HG02852 (cell line): ENCODE results near the gene TXNDC12.

ENCODE experiments used
- ATAC-seq: cut with Tn5 transposase; IDR thresholded peaks from one replicate; pipeline ENCODE4 v1.9.1; 2021; ENCODE audit warnings: mild to moderate bottlenecking, moderate library complexity; ENCODE audit not compliant: unreplicated experiment

Gene TXNDC12

DNA sequence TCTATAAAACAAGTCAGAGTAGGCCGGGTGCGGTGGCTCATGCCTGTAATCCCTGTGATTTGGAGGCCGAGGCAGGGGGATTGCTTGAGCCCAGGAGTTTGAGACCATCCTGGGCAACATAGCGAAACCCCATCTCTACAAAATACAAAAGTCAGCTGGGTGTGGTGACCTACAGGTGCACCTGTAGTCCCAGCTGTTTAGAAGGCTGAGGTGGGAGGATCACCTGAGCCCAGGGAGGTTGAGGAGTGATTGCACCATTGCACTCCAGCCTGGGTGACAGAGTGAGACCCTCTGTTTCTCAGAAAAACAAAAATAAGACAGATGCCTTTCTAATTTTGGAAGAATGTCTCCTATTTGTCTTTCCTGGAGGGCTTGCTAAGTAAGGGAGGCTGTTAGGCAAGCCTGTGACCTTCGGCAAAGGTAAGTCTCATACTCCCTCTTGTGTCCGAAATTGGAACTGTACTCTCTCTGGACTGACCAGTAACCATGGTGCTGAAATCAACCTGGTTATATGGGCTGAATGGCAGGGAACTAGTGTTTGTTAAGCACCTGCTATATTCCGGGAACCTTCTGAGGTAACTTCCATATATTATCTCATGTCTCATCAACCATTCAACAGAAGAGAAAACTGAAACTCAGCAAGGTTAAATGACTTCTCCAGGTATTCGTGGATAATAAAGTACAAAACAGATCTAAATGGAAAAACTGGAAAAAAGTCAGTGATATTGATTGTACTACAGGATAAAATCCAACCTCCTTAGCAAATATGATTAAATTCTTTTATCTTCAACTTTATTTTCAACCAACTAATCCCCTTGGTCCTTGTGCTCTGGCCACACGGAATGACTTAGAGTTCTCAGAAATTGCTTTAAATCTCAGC is 52.7 kb downstream of the TXNDC12 start:
- peak; percentile 67 for ATAC-seq

DNA sequence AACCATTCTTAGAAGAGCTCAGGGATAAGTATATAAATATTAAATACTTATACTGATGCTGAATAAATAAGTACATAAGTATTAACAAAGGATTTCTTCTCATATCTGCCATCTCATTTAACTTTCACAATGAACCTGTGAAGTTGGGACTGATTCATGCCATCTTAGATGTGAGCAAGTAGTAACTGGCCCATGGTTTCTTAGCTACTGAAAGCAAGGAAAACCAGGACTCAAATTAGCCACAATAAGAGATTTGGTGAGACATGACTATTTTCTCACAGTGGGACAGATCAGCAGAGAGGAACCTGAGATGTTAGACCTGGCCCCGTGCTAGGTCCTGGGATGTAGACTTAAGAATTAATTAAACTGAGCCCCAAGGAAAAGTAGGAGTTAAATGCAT is 56.3 kb downstream of the TXNDC12 start:
- ATAC-seq, result no peak

GRCh38 chr1:51997974-51998382 is 57.0 kb downstream of the TXNDC12 start:
- no peak for ATAC-seq

DNA sequence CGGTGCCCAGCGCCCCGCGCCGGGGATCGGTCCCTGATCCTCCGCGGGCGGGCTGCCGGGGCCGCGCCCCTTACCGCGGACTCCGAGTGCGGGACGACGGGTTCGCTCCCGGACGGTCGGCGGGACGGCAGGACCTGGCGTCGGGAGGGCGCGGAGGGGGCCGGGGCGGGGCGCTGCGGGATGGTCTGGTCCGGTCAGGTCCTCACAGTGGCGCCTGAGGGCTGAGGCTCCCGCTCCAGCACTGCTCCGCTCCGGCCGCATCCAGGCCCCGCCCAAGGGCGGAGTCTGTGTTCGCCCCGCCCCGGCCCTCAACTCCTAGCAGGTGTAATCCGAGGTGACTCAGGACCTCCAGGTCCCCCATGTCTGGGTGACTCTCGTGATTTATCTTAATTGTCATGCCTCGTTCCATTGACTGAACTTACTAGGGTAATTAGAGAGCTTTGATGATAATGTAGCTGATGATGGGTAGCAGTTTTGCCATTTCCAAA is 64.5 kb downstream of the TXNDC12 start, which contains the start of gene RAB3B:
RAB3B (minus strand) TSS at position 223 of the 488 bp plus-strand sequence. CDS start 13,583 bp downstream, outside the sequence.
- peak; percentile 81 for ATAC-seq

DNA sequence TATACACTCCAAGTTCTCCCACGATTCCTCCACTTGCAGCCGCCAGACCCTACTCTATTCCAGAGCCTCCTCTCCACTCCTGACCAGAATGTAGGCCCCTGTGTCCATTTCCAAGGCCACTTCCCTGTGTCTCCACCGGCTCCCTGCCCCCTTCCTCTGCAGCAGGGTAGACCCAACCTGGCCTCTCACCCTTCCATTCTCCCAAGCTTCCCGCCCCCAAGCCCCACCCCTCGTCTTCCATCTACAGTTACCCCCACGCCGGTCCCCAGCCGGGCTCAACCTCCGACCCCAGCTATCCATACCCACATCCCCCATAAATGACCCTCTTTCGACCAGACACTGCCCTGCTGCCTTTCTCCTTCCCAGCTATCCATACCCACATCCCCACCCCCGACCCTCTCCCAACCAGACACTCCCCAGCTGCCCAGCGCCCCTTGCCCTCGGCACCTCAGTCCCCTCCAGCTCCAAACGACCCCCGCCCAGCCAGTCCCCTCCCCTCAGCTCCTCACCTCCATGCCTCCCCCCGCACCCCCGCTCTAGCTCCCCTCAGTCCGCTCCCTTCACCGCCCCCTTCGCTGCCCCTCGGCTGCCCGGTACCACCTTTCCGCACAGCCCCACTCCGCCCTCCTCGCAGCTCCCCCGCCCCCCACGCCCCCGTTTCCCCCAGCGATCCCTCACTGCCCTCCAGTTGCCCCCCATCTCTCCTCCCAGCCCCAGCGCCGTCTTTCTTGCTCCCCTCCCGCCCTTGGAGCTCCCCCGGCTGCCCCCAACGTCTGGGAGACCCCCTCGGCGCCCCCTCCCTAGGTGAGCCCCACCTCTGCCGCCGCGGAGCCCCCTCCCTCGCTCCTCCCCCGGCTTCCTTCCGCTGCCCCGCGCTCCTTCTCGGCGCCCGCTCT is 65.2 kb downstream of the TXNDC12 start:
- no peak for ATAC-seq

- no peak for ATAC-seq
Measured at GRCh38 chr1:51988254-51988653, 66.7 kb downstream of the TXNDC12 start.

DNA sequence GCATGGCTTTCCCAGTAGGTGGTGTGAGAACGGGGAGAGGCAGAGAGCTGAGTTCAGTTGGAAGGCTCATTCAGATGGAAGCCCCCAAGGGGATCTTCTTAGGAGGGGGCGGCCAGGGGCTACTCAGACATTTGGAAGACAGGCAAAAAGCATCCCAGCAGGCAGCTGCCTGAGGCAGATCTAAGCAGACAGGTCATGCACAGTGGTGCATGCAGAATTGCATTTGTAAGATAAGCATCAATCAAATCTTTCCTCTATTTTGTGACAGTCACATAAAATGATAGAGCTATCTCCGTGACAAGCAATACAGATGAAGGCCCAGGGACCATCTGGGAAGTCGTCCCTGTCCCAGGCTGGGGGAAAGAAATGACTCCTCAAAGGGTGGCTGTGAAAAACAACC is 68.3 kb downstream of the TXNDC12 start:
- no peak for ATAC-seq

DNA sequence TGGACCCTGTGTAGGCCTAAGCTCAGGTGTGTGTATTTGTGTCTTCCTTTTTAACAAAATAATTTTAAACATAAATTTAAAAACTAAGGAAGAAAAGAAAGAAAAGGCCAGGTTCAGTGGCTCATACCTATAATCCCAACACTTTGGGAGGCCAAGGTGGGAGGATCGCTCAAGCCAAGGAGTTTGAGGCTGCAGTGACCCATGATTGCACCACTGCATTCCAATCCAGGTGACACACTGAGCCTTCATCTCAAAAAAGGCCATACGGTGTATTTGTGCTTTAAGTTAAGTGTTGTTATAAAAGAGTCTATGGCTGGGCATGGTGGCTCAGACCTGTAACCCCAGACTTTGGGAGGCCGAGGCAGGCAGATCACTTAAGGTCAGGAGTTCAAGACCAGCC is 72.8 kb downstream of the TXNDC12 start:
- ATAC-seq, result no peak

DNA sequence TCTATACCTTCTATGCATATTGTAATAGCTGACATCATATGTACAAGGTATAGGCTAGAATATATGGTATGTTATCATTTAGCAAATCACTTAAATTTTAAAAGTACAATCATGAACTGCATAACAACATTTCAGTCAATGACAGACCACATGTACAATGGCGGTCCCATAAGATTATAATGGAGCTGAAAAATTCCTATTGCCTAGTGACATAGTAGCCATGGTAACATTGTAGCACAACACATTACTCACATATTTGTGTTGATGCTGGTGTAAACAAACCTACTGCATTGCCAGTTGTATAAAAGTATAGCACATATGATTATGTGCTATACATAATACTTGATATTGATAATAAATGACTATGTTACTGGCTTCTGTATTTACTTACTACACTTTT is 73.4 kb downstream of the TXNDC12 start:
- ATAC-seq, result no peak

DNA sequence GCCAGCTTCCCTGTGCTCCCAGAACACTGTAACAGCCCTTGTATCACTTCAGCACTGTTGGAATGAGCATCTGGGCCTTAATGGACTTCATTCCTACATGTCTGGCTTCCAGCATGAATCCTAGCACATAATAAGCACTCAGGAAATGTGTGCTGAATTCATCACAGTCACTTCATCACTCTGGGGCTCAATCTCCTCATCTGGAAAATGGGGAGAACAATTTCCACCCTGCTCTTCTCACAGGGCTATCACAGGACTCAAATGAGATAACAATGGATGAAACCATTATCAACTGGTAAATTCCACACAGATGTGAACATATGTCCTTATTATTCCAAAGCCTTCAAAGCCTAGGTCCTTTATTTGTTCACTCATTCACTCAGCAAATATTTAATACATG is 76.9 kb downstream of the TXNDC12 start:
- ATAC-seq, result no peak

DNA sequence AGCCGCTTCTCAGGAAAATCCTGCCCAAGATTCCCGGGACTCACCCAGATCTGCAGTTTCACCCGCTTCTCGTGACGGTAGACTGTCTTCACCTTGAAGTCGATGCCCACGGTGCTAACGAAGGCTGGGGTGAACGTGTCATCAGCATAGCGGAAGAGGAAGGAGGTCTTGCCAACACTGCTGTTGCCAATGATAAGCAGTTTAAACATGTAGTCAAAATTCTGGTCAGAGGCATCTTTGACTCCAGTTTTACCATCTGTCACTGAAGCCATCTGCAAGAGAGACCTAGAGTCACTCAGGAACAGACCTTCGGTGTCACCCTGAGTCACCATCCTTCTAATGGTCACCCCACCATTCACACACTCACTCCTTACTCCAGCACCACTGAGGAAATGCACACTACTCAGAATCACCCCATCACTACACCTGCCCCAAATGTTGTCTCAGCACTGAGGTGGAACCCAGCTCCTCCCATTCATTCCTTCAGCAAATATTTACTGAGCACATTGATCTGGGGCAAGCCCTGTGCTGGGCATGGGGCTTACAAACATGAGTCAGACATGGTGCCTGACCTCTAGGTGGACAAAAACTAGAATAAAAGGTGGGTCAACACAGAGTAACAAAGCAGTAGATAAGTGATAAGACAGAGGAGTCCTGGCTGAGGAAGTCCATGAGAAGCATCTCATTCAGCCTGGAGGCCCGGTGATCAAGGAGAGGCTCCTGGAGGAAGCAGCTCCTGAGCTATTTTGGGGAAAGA is 78.0 kb downstream of the TXNDC12 start:
- ATAC-seq, result no peak

GRCh38 chr1:51973587-51974474 is 81.2 kb downstream of the TXNDC12 start:
- ATAC-seq, result no peak
